ENCODE data around the gene CNOT6.

Gene CNOT6

DNA sequence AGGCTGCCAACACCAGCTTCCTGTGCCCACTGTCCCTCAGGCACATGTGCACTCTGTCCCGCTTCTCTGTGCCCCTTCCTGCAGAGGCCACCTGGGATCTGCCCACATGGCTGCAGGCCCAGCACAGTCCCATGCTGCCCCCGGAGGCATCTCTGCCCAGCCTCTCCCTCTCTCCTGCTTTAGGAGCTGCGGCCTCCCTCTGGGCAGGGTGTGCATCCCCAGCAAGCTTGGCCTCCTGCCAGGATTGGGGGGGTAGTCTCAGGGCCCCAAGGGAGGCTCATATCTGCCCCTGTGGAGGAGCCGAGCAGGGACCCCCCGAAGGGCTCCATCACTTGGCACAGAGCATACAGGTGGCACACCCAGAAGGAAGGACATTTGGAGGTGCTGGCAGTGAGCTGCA, 130.4 kb downstream of the CNOT6 start:
- DNase-seq = no peak

DNA sequence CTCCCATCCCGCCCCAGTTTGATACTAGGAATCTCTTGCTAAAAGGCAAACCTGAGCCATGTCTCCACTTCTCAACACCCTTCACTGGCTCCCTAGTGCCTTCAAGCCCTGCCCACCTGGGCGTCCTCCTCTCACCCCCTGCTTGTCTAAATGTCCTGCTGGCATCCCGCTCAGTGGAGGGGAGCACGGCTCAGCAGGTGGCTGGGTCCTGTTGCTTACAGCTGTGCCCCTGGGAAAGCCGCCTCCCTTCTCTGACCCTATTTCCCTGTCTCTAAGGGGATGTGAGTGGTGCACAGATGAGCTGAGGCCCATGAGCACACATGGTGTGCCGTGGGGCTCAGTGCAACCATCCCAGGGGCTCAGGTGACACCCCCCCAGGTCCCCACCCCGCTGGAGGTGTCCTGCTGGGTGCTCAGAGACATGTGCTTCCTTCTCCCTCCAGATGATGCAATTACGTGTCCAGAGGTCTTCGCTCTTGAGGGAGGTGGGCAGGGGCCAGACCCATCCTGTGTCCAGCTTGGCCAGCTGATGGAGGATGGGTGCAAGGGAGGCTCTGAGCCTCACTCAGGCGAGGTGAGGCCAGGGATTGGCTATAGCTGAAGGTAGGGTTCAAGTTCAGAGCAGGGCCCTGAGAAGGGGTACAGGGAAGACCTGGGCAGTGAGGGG, 131.1 kb downstream of the CNOT6 start:
- no peak for DNase-seq

DNA sequence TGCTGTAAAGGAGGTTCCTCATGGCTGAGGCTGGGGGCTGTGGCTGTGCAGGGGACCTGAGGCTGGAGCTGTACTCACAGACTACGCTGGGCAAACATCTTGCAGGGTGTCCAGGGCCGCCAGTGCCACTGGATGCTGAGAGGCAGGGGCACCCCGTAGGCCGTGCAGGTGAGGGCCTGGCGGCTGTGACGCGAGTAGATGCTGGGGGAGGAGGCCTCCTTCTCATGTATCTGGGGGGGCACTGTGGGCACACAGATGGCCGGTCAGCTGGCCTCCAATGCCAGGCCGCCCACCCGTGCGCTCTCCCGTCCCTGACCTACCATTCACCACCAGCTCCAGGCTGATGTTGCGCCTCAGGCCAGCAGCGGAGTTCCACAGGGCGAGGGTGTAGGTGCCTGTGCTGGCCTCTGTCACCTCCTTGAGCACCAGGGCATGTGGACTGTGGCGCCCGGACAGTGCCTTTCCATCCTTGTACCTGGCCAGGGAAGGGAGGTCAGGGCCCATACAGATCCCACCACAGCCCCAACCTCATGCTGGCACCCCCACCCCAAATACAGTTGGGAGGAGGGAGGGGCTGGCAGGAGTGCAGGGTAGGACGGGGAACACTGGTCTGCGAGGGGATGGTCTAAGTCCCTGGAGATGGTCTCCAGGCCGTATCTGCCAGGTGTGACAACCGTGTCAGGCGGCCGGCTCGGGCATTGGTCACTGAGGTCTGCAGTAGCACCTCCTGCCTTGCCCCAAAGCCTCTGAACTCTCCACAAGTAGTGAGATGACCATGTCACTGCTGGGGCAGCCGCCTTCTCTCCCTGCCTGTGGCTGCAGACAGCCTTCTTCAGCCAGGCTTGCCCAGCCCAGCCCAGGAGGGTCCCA, 131.8 kb downstream of the CNOT6 start:
- DNase-seq = no peak

DNA sequence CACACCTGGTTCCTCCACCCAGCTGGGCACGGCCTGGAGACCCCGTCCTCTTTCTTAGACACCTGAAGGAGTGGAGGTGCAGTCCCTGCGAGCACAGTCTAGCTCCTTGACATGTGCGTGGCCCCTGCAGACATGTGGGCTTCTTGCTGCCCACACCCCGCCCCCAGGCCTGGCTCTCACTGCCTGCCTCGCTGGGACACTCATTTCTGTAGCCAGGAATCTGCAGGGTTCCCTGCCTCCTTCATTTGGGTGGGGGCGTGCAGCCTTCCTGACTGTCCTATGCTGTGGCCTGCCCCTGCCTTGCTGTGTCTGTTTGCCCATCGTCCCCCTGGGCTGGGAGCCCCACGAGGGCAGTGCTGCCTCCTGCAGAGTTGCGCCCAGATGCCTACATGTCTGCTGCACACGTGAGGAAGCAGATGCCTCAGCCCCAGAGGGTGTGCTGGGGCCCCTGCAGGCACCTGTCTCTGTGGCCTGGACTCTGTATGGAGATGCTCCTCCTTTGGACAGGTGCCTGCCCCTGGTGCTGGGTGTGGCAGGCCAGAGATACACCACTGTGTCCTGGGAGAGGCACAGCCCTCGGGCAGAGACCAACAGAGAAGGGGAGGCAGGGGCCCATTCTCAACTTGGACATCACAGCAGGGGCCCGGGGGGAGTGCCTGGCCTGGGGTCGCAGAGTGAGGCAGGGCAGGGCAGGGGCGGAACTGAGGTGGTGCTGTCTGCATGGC, 132.6 kb downstream of the CNOT6 start:
- no peak for DNase-seq

DNA sequence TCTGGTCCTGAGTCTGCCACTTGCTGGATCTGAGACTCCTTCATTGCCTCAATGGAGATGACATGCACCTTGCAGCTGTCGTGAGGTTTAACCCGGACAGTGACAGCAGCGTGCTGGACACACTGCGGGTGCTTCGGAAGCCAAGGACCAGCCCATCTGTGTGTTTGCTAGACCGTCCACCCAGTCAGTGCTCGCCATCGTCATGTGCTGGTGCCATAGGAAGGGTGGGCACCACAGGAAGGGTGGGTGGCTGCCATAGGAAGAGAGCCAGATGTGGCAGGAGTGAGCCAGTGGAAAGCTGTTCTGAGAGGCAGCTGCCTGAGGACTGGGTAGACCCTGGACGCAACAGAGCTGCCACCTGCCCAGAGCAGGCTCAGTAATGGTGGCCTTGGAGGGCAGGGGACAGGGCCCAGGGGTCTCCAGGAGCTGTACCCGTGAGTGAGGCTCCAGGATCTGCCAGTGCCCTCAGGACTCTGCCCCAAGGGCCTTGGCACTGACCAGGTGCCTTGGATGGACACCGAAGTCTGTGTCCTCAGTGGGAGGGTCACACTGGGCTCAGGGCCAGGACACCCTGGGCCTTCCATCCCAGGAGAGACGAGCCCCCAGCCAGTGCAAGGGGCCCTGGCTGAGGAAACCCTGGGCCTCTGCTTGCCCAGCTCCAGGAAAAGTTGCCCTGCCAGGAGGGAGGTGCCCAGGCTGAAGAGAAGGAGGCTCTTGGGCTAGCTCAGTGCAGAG, 133.4 kb downstream of the CNOT6 start:
- DNase-seq = no peak

Data from cerebellar nuclear complex (tissue), 1 donor.